Effector memory CD8-positive, alpha-beta T cell (primary cell): ENCODE results near the gene OPRD1.
"Not testable (repeated sequence)": the region's sequence is repeated elsewhere in the genome, so short reads cannot be mapped to it uniquely, and the experiment has no call there.

Source experiments
- ATAC-seq: fragments of 150-1000 bp; cut with Tn5 transposase; replicated peaks from 2 replicates; pipeline ENCODE4 v1.10.0; 2021; ENCODE audit warnings: mild to moderate bottlenecking, moderate library complexity
- DNase-seq, 3 experiments: peaks; one replicate each; pipeline ENCODE4 v3.0.0; 2021
- H3K27ac Mint-ChIP-seq, 2 donors: one replicate each; pipeline ENCODE4 v1.8.0; 2022; ENCODE audit warnings: mild to moderate bottlenecking in 2 of 2, mixed read lengths in 2 of 2, moderate library complexity in 2 of 2
- H3K27me3 Mint-ChIP-seq, 2 donors: one replicate each; pipeline ENCODE4 v1.8.0; 2022; ENCODE audit warnings: mixed read lengths in 2 of 2
- H3K36me3 Mint-ChIP-seq: one replicate; pipeline ENCODE4 v1.8.0; 2022; ENCODE audit warnings: mild to moderate bottlenecking, moderate library complexity, mixed read lengths; ENCODE audit not compliant: insufficient read depth
- H3K4me1 Mint-ChIP-seq, 2 donors: one replicate each; pipeline ENCODE4 v1.8.0; 2022; ENCODE audit warnings: low read depth in 2 of 2, mixed read lengths in 2 of 2
- H3K4me3 Mint-ChIP-seq, 2 donors: one replicate each; pipeline ENCODE4 v1.8.0; 2022; ENCODE audit warnings: mild to moderate bottlenecking in 2 of 2, mixed read lengths in 2 of 2, moderate library complexity in 2 of 2
- H3K9me3 Mint-ChIP-seq, 2 donors: one replicate each; pipeline ENCODE4 v1.8.0; 2022; ENCODE audit warnings: mixed read lengths in 2 of 2

The OPRD1 gene

DNA sequence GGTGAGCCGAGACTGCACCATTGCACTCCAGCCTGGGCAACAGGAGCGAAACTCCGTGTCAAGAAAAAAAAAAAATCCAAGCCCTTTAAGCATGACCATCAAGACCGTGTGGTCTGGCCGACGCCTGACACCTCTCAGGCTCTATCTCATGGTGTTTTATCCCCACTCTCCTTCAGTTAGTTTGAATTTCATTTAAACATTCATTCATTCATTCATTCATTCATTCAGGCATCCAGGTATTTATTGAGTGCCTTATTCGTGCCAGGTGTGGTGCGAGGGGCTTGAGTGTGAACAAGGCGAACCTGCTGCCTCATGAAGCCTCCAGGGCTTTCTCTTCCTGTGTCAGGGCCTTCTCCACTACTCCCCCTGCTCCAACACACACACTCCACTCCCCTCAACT is 22.6 kb upstream of the OPRD1 start:
- Mint-ChIP-seq H3K4me1 (peaks cover 6 to 8% of the 10 kb centered on the region in 2 donors), H3K27ac (no peak overlapping the region), H3K9me3 (no peaks in the 10 kb centered on the region), H3K4me3 (no peak overlapping the region), H3K27me3 (peaks cover 6 to 17% of the 10 kb centered on the region in 2 donors), H3K36me3 (peaks cover 4% of the 10 kb centered on the region)
- ATAC-seq, result no peak
- no peak for DNase-seq

DNA sequence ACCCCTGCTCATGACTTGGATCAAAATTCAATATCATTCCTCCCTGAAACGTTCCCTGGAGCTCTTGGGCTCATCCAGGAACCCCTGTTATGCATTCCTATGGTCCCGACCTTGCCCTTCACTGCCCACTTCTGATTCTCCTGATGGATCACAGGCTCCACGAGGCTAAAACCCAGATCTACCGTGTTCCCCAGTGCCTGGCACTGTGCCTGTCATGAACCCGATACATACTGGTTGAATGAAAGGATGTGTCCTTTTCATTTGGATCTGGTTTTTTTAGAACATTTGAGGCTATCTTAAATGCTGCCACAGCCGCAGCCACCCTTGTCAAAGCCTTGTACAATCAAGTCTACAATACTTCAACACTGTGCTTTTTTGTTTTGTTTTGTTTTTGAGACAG is 22.2 kb upstream of the OPRD1 start:
- peaks cover 6 to 18% of the 10 kb centered on the region in 2 donors for H3K27me3 Mint-ChIP-seq

DNA sequence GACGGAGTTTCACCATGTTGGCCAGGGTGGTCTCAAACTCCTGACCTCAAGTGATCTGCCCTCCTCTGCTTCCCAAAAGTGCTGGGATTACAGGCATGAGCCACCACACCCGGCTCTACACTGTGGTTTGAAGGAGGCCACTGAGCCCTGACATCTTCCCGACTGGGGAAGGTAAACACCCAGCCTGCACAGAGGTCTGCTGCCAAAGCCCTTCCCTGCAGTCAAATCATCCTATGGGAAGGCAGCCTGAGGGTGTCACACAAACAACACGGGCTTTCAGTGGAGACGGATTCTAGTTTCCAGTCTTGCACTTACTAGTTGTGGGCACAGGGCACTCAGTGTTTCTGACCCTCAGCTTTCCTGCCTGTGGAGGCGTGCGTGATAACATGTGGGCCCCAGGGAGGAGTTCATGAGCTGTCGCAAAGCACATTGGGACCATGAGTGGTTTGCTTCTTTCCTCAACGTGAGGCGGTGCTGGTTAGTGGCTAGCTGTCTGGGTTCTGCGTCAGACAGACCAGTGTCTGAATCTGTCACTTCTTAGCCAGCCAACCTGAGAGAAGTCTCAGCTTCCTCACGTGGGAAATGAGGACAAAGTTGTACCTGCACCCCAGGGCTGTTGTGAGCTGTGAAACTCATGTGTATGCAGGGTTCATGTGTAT is 21.5 kb upstream of the OPRD1 start:
- ATAC-seq, result no peak
- peaks cover 11 to 25% of the 10 kb centered on the region in 2 donors for H3K27me3 Mint-ChIP-seq
- DNase-seq, result no peak
- peaks cover 2 to 3% of the 10 kb centered on the region in 2 donors for H3K4me1 Mint-ChIP-seq
- no peak overlapping the region for H3K27ac Mint-ChIP-seq
- H3K36me3 Mint-ChIP-seq, result no peaks in the 10 kb centered on the region
- no peaks in the 10 kb centered on the region for H3K9me3 Mint-ChIP-seq
- H3K4me3 Mint-ChIP-seq, result no peak overlapping the region

More for the DNA sequence above, 22.2 kb upstream of the OPRD1 start:
- H3K27ac Mint-ChIP-seq, result no peak overlapping the region
- peaks cover 6 to 8% of the 10 kb centered on the region in 2 donors for H3K4me1 Mint-ChIP-seq
- H3K9me3 Mint-ChIP-seq, result no peaks in the 10 kb centered on the region
- H3K4me3 Mint-ChIP-seq, result no peak overlapping the region
- no peak for DNase-seq
- peaks cover 4% of the 10 kb centered on the region for H3K36me3 Mint-ChIP-seq
- ATAC-seq, result no peak

DNA sequence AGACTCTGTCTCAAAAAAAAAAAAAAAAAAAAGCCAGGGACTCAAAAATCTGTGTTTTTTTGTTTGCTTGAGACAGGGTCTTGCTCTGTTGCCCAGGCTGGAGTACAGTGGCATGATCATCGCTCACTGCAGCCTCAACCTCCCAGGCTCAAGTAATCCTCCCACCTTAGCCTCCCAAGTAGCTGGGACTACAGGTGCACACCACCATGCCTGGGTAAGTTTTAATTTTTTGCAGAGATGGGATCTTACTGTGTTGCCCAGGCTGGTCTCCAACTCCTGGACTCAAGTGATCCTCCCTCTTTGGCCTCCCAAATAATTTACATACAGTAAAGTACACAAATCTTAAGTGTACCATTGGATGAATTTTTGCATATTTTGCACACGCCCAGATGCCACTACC is 20.0 kb upstream of the OPRD1 start:
- H3K27me3 Mint-ChIP-seq, result peaks cover 22 to 37% of the 10 kb centered on the region in 2 donors
- H3K36me3 Mint-ChIP-seq, ATAC-seq, H3K27ac Mint-ChIP-seq, H3K9me3 Mint-ChIP-seq, DNase-seq, H3K4me3 Mint-ChIP-seq, H3K4me1 Mint-ChIP-seq: not testable (repeated sequence)

DNA sequence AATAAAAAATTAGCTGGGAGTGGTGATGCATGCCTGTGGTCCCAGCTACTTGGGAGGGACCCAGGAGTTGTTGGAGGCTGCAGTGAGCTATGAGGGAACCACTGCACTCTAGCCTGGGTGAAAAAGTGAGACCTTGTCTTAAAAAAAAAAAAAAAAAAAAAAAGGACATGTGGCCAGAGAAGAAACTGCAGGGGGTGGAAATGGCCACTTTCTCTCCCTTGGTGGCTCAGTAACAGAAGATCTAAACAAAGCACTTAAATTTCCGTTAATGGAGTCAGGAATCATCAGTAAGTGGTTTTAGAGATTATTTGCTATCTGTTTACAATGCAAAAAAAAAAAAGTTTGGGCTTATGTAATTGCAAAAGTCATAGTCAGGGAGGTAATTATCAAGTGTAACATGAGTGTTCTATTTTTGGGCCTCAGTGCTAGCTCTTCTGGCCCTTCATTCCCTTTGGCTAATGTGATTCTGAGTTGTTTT is 19.3 kb upstream of the OPRD1 start:
- H3K4me1 Mint-ChIP-seq, result no peaks in the 10 kb centered on the region
- ATAC-seq (no peak), DNase-seq (no peak)
- no peaks in the 10 kb centered on the region for H3K9me3 Mint-ChIP-seq
- no peaks in the 10 kb centered on the region for H3K36me3 Mint-ChIP-seq
- H3K27ac Mint-ChIP-seq, result no peak overlapping the region
- H3K27me3 Mint-ChIP-seq, result peaks cover 23 to 44% of the 10 kb centered on the region in 2 donors
- H3K4me3 Mint-ChIP-seq, result no peak overlapping the region

DNA sequence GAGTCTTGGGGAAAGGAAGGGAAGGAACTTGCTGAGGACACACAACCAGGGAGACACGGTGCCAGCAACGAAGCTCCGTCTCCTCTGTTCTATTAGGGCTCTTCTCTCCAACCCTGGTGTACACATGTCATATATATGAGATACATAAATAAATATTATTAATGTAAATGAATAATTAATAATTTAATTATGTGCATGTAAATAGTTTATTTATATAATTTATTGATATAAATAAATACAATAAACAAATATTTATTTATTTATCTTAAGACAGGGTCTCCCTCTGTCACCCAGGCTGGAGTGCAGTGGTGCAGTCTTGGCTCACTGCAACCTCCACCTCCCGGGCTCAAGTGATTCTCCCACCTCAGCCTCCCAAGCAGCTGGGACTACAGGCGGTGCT is 17.4 kb upstream of the OPRD1 start:
- not testable (repeated sequence) for H3K4me3 Mint-ChIP-seq, ATAC-seq, DNase-seq, H3K4me1 Mint-ChIP-seq, H3K27ac Mint-ChIP-seq, H3K9me3 Mint-ChIP-seq, H3K36me3 Mint-ChIP-seq
- peaks cover 28 to 42% of the 10 kb centered on the region in 2 donors for H3K27me3 Mint-ChIP-seq

DNA sequence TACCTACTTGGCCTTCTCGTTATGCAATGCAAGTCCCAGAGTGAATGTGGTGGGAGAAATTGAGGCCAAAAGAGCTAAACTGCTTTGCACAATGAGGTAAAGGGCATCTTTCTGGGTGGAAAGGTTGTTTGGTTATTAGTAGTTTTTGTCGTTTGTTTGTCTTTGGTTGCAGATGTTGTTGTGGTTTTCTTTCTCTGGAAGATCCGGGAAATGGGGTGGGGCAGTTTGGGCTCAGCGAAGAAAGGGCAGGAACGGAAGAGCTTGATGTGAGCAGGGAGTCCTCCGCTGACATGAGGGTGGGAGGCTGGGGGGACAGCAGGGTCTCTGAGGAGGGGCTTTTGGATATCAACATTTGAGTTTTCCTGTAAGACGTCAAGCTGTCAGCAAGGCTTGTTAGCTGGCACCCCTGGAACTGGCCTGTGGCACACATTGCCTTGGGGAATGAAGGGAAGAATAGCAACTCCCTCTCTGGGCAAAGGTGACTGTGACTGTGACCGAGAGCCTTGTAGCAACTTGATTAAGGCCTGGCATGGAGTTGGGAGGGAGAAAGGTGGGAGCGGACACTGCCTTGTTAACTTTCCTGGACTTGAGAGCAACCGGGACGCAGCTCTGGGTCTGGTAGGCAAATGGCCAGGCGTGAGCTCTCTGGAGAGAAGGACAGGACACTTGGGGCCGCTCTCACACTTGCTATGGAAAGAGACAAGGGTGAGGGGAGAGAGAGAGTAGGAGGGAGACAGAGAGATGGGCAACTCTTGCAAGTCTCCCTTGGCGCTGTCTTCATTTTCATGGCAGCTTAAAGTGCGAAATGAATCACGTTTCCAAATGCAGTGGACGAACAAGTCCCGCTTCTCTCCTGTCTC is 15.4 kb upstream of the OPRD1 start:
- no peaks in the 10 kb centered on the region for H3K4me1 Mint-ChIP-seq
- H3K27me3 Mint-ChIP-seq, result peaks cover 28 to 38% of the 10 kb centered on the region in 2 donors
- peak overlapping the region in 1 of 2 donors; percentile 20 for H3K27ac Mint-ChIP-seq
- no peak overlapping the region for H3K4me3 Mint-ChIP-seq
- no peaks in the 10 kb centered on the region for H3K36me3 Mint-ChIP-seq
- DNase-seq, result no peak
- no peak for ATAC-seq
- no peaks in the 10 kb centered on the region for H3K9me3 Mint-ChIP-seq

DNA sequence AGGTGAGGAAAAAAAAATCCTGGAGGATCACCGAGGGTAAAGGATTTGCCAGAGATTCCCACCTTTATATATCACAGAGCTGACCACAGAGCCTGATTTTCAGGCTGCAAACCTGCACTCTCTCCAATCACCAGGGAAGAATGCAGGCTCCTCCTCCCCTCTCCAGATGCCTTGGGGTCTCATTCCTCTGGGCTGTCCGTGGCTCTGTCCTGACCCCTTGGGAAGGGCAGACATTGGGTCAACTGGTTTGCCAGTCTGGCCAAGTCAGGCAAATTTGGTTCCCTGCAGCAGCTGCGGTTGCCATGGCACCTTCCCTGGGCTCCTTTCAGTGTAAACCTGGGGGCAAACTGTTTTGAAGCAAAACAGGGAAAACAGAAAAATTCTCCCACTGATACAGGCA is 11.6 kb upstream of the OPRD1 start:
- no peaks in the 10 kb centered on the region for H3K4me1 Mint-ChIP-seq
- no peak overlapping the region for H3K27ac Mint-ChIP-seq
- H3K36me3 Mint-ChIP-seq, result no peaks in the 10 kb centered on the region
- no peak for DNase-seq
- H3K9me3 Mint-ChIP-seq, result no peaks in the 10 kb centered on the region
- H3K27me3 Mint-ChIP-seq, result peaks cover 21 to 32% of the 10 kb centered on the region in 2 donors
- ATAC-seq, result no peak
- H3K4me3 Mint-ChIP-seq, result no peak overlapping the region

DNA sequence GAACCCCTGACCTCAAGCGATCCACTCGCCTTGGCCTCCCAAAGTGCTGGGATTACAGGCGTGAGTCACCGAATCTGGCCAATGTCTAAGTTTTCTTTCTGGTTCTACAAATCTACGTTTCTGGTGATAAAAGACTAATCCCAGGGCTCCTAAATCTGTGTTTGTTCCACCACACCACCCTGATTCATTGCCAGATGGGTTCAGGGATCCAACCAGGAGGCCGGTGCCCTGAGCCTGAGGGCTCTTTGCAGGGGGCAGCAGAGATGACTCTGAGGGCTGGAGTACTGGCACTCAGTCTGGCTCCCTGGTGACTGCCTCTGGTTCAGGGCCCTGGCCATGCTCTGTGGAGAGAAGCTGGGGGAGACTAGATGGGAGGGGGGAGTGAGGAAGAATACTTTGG is 10.5 kb upstream of the OPRD1 start:
- H3K36me3 Mint-ChIP-seq, result no peaks in the 10 kb centered on the region
- H3K4me1 Mint-ChIP-seq, result no peaks in the 10 kb centered on the region
- no peak overlapping the region for H3K4me3 Mint-ChIP-seq
- H3K27ac Mint-ChIP-seq, result no peak overlapping the region
- DNase-seq, result no peak
- no peaks in the 10 kb centered on the region for H3K9me3 Mint-ChIP-seq
- H3K27me3 Mint-ChIP-seq, result peaks cover 20 to 30% of the 10 kb centered on the region in 2 donors
- ATAC-seq, result no peak

DNA sequence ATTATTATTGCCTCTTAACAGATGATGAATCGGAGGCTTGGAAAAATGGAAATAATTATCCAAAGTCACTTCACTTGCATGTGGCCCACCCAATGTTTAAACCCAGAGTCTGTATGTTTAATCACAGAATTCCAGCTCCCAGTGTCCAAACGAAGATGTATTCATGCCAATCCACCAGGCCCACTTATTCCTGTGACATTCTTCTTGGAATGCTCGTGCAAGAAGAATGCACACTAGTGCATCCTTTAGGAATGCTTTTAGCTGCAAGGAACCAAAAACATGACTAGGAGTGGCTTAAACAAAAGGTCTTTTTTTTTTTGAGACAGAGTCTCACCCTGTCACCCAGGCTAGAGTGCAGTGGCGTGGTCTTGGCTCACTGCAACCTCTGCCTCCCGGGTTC is 8.9 kb upstream of the OPRD1 start:
- H3K9me3 Mint-ChIP-seq, result no peaks in the 10 kb centered on the region
- no peaks in the 10 kb centered on the region for H3K36me3 Mint-ChIP-seq
- DNase-seq, result no peak
- peaks cover 15 to 26% of the 10 kb centered on the region in 2 donors for H3K27me3 Mint-ChIP-seq
- H3K4me3 Mint-ChIP-seq, result no peak overlapping the region
- no peak for ATAC-seq
- no peaks in the 10 kb centered on the region for H3K4me1 Mint-ChIP-seq
- H3K27ac Mint-ChIP-seq, result no peak overlapping the region

DNA sequence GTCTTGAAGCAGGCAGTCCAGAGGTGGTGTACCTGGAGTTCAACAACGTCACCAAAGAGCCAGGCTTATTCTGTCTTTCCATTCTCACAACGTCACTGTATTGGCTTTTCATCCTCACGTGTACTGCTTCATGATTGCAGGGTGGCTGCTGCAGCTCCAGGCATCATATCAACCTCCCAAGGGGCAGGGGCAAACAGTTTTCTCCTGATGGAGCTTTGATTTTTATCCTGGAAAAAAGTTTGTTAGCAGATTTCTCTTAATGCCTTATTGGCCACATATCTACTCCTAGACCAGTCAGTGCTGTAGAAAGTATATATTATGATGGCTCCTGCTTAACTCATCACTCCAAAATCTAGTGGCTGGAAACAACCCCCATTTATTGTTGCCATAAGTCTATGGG is 8.3 kb upstream of the OPRD1 start:
- Mint-ChIP-seq H3K9me3 (no peaks in the 10 kb centered on the region), H3K4me1 (no peaks in the 10 kb centered on the region), H3K36me3 (no peaks in the 10 kb centered on the region), H3K27me3 (peaks cover 14 to 26% of the 10 kb centered on the region in 2 donors), H3K27ac (no peak overlapping the region), H3K4me3 (no peak overlapping the region)
- DNase-seq (no peak), ATAC-seq (no peak)

DNA sequence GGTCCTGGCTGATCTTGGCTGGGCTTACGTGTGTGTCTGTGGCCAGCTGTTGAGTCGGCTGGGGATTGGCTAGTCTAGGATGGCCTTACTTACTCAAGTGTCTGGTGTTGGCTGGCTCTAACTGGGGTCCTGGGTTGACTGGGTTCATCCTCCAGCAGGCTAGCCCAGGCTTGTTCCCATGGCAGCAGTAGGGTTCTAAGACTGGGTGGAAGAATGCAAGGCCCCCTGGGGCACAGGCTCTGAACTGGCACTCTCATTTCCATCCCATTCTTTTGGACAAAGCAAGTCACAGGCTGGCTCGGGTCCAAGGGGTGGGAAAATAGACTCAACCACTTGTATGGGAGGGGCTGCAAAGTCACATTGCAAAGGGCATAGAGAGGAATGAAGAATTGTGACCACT is 7.9 kb upstream of the OPRD1 start:
- no peak for ATAC-seq
- no peaks in the 10 kb centered on the region for H3K36me3 Mint-ChIP-seq
- peaks cover 10 to 26% of the 10 kb centered on the region in 2 donors for H3K27me3 Mint-ChIP-seq

DNA sequence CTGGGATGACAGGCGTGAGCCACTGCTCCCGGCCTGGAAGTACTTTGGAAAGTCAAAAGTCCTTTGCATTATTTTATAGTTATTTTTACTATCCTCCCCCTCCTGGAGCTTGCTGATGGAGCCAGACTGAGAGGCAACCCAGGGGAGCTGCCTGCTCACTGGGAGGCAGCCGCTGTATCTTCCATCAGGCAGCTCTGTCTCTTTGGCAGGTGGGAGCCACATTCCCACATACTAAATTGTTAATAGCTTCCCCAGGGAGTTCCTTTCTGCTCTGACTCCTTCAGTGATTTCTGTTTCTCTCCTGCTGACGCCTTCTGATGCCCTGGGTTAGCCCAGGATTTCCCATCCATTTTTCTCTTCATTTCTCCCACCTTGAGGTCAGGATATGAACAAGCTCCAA is 4.9 kb upstream of the OPRD1 start:
- DNase-seq, result no peak
- no peaks in the 10 kb centered on the region for H3K9me3 Mint-ChIP-seq

More for the DNA sequence above, 7.9 kb upstream of the OPRD1 start:
- Mint-ChIP-seq H3K27ac (no peak overlapping the region), H3K4me1 (no peaks in the 10 kb centered on the region), H3K4me3 (no peak overlapping the region), H3K9me3 (no peaks in the 10 kb centered on the region)
- no peak for DNase-seq

DNA sequence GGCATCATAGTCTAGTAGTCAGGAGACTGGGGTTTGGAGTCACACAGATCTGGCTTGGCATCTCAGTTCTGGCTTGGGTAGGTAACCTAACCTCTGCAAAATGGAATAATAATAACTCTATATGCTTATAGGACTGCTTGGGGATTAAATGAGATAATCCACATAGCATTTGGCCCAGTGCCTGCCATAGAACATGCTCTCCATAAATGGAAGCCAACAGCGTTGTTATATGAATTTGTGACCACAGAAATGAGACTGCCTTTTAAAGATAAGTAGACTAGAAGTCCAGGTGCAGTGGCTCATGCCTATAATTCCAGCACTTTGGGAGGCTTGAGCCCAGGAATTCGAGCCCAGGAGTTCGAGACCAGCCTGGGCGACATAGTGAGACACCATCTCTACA is 4.0 kb upstream of the OPRD1 start:
- H3K9me3 Mint-ChIP-seq, result no peaks in the 10 kb centered on the region
- H3K27ac Mint-ChIP-seq, result no peak overlapping the region
- peaks cover 0 to 4% of the 10 kb centered on the region in 2 donors for H3K4me1 Mint-ChIP-seq
- DNase-seq (no peak), ATAC-seq (no peak)
- H3K4me3 Mint-ChIP-seq, result no peak overlapping the region
- H3K36me3 Mint-ChIP-seq, result no peaks in the 10 kb centered on the region
- H3K27me3 Mint-ChIP-seq, result peaks cover 35 to 46% of the 10 kb centered on the region in 2 donors

More for the DNA sequence above, 4.9 kb upstream of the OPRD1 start:
- Mint-ChIP-seq H3K27ac (no peak overlapping the region), H3K27me3 (peaks cover 30 to 39% of the 10 kb centered on the region in 2 donors), H3K36me3 (no peaks in the 10 kb centered on the region), H3K4me1 (peaks cover 0 to 2% of the 10 kb centered on the region in 2 donors), H3K4me3 (no peak overlapping the region)
- ATAC-seq, result no peak
